Measurements from ENCODE around the gene HMG20B.

- TF ChIP-seq CSDC2 (CRISPR knock-in tag; IDR thresholded peaks at IDR 0.05) (no peak), PATZ1 (CRISPR knock-in tag; IDR thresholded peaks at IDR 0.05; ENCODE audit: borderline replicate concordance) (no peak), POU6F1 (CRISPR knock-in tag; IDR thresholded peaks at IDR 0.05; ENCODE audit: borderline replicate concordance, low read depth) (no peak), ARNTL (CRISPR knock-in tag; IDR thresholded peaks at IDR 0.05; ENCODE audit: borderline replicate concordance, low read depth) (no peak), GLIS3 (CRISPR knock-in tag; IDR thresholded peaks at IDR 0.05) (no peak), ZNF565 (CRISPR knock-in tag; conservative IDR thresholded peaks at IDR 0.05; ENCODE audit: low read depth) (no peak), PPARA (CRISPR knock-in tag; IDR thresholded peaks at IDR 0.05; ENCODE audit: borderline replicate concordance) (no peak), ZFP30 (CRISPR knock-in tag; IDR thresholded peaks at IDR 0.05) (no peak), TCF4 (CRISPR knock-in tag; IDR thresholded peaks at IDR 0.05; ENCODE audit: borderline replicate concordance) (no peak)
- TF ChIP-seq, protein P1, sequence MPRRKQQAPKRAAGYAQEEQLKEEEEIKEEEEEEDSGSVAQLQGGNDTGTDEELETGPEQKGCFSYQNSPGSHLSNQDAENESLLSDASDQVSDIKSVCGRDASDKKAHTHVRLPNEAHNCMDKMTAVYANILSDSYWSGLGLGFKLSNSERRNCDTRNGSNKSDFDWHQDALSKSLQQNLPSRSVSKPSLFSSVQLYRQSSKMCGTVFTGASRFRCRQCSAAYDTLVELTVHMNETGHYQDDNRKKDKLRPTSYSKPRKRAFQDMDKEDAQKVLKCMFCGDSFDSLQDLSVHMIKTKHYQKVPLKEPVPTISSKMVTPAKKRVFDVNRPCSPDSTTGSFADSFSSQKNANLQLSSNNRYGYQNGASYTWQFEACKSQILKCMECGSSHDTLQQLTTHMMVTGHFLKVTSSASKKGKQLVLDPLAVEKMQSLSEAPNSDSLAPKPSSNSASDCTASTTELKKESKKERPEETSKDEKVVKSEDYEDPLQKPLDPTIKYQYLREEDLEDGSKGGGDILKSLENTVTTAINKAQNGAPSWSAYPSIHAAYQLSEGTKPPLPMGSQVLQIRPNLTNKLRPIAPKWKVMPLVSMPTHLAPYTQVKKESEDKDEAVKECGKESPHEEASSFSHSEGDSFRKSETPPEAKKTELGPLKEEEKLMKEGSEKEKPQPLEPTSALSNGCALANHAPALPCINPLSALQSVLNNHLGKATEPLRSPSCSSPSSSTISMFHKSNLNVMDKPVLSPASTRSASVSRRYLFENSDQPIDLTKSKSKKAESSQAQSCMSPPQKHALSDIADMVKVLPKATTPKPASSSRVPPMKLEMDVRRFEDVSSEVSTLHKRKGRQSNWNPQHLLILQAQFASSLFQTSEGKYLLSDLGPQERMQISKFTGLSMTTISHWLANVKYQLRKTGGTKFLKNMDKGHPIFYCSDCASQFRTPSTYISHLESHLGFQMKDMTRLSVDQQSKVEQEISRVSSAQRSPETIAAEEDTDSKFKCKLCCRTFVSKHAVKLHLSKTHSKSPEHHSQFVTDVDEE (CRISPR knock-in tag; IDR thresholded peaks at IDR 0.05) = no peak
These were observed 31.7 kb downstream of the HMG20B start for GRCh38 chr19:3604227-3604986.

All from SK-N-SH treated with all-trans-retinoic acid at 6 μM for 48 hours (cell line).